Nephron (organoid): Measurements from ENCODE around the gene PIGR.

Experiments used
- H3K27ac Mint-ChIP-seq, 3 experiments: 2 replicates each; pipeline ENCODE4 v1.8.0; 2020; ENCODE audit warnings: mixed read lengths in 3 of 3, mild to moderate bottlenecking in 2 of 3, moderate library complexity in 1 of 3
- H3K27me3 Mint-ChIP-seq: 2 replicates; pipeline ENCODE4 v1.8.0; 2021; ENCODE audit warnings: low read depth, mild to moderate bottlenecking, moderate library complexity, mixed read lengths
- H3K36me3 Mint-ChIP-seq: 2 replicates; pipeline ENCODE4 v1.8.0; 2020; ENCODE audit warnings: low read depth, mixed read lengths
- H3K4me1 Mint-ChIP-seq: 2 replicates; pipeline ENCODE4 v1.8.0; 2020; ENCODE audit warnings: mixed read lengths
- H3K4me3 Mint-ChIP-seq, 3 experiments: 2 replicates each; pipeline ENCODE4 v1.8.0; 2020; ENCODE audit warnings: mild to moderate bottlenecking in 3 of 3, mixed read lengths in 3 of 3, moderate library complexity in 2 of 3
- H3K9me3 Mint-ChIP-seq: 2 replicates; pipeline ENCODE4 v1.8.0; 2020; ENCODE audit warnings: mixed read lengths
- TF ChIP-seq, protein P1 (sequence below), 3 experiments: fragments of 200-600 bp; sonication (generic); IDR thresholded peaks; one replicate each; pipeline ENCODE4 v1.5.0; 2021; ENCODE audit warnings: antibody characterized with exemption in 3 of 3; ENCODE audit not compliant: unreplicated experiment in 3 of 3

Gene PIGR

DNA sequence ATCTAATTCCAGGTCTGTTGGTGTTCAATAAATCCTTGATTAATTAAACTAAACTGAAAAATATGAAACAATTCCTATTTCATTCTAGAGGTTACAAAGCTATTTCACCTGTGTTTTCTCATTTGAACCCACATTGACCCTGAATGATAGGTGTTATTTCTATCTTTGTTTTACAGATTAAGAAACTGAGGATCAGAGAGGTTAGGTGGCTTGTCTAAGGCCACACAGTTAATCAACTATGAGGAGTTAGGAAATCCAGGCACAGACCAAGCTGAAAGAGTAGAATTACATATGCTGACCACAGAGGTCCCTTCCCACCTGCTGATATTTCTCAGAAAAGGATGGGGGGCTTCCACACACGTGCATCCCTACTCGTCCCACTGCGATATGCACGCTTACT, 487 bp downstream of the PIGR start:
- H3K27me3 Mint-ChIP-seq: peaks cover 46% of the 10 kb centered on the region
- no peak overlapping the region for H3K27ac Mint-ChIP-seq
- H3K4me1 Mint-ChIP-seq: no peaks in the 10 kb centered on the region
- H3K4me3 Mint-ChIP-seq: no peak overlapping the region
- H3K36me3 Mint-ChIP-seq: no peaks in the 10 kb centered on the region
- TF ChIP-seq, protein P1, sequence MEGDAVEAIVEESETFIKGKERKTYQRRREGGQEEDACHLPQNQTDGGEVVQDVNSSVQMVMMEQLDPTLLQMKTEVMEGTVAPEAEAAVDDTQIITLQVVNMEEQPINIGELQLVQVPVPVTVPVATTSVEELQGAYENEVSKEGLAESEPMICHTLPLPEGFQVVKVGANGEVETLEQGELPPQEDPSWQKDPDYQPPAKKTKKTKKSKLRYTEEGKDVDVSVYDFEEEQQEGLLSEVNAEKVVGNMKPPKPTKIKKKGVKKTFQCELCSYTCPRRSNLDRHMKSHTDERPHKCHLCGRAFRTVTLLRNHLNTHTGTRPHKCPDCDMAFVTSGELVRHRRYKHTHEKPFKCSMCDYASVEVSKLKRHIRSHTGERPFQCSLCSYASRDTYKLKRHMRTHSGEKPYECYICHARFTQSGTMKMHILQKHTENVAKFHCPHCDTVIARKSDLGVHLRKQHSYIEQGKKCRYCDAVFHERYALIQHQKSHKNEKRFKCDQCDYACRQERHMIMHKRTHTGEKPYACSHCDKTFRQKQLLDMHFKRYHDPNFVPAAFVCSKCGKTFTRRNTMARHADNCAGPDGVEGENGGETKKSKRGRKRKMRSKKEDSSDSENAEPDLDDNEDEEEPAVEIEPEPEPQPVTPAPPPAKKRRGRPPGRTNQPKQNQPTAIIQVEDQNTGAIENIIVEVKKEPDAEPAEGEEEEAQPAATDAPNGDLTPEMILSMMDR (IDR thresholded peaks at IDR 0.05; ENCODE audit: unreplicated experiment in 3 of 3): no peak
- H3K9me3 Mint-ChIP-seq: peaks cover 3% of the 10 kb centered on the region

DNA sequence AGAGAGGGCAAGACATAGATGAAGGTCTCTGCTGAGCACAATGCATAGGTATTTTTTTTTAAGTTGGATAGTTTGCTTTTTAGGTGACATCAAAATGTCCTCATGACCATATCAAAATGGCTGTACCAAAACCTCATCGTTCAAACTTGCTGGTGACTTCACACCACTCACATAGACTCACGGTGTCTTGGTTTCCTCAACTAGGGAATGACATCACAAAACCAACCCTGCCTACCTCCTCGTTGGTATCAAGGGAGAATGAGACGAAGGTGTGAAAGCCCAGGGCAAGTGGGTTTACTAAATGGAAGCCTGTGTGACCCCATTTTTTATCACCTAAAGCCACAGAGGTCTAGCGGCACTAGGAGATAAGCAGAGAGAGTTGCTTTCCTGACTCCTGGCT, 1.6 kb downstream of the PIGR start:
- Mint-ChIP-seq H3K9me3 (no peaks in the 10 kb centered on the region), H3K36me3 (no peaks in the 10 kb centered on the region), H3K4me3 (no peak overlapping the region), H3K27me3 (peaks cover 46% of the 10 kb centered on the region), H3K27ac (no peak overlapping the region), H3K4me1 (no peaks in the 10 kb centered on the region)
- TF ChIP-seq, protein P1 (IDR thresholded peaks at IDR 0.05; ENCODE audit: unreplicated experiment in 3 of 3): no peak

DNA sequence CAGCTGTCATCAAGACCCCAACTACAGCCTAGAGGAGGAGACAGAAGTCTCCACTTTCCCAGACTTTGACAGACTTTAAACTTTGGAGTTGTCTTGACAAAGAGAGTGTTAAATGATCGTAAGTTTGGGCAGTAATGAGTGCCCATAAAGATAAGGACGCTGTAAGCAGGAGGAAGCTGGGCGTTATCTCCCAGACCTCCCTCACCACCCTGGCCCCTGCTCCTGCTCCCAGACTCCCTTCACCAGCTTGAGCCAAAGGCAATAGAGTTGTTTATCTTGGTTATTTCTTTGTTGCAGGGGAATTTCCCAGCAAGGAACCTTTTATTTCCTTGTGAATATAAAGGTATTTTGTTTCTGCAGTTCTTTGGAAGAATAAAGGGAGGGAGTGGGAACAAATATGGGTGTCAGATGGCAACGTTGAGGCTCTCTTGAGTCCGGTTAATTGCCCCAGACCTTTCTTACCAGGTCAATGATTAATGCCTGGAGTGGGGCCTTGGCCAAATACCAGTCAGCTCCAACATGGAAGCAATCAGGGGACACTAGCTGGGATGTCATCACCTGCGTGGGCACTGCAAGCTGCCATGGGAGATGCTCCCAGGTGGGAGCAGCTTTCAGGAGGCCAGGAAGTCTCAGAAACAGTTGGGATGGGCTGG, 4.4 kb downstream of the PIGR start:
- TF ChIP-seq, protein P1 (IDR thresholded peaks at IDR 0.05; ENCODE audit: unreplicated experiment in 3 of 3): no peak
- H3K9me3 Mint-ChIP-seq: no peaks in the 10 kb centered on the region
- H3K27ac Mint-ChIP-seq: no peak overlapping the region
- peaks cover 47% of the 10 kb centered on the region for H3K27me3 Mint-ChIP-seq
- H3K4me3 Mint-ChIP-seq: no peak overlapping the region
- H3K36me3 Mint-ChIP-seq: no peaks in the 10 kb centered on the region
- no peaks in the 10 kb centered on the region for H3K4me1 Mint-ChIP-seq

DNA sequence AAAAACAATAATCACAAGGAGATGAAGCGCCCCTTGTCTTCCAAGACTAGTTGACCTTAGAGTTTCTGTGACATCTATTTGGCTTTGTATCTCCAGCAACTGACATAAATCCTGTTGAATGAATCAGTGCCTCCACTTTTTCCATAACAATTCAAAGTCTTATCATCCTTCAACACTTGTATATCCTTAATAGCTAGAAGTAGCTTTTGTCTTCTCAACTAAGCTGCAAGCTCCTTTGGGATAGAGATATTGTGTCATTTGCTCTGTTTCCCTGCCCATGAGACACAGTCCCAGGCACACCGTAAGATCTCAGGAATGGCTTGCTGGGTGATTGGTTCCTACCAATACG, 5.7 kb downstream of the PIGR start:
- no peaks in the 10 kb centered on the region for H3K4me1 Mint-ChIP-seq
- no peak overlapping the region for H3K27ac Mint-ChIP-seq
- TF ChIP-seq, protein P1 (IDR thresholded peaks at IDR 0.05; ENCODE audit: unreplicated experiment in 3 of 3): no peak
- H3K36me3 Mint-ChIP-seq: no peaks in the 10 kb centered on the region
- no peaks in the 10 kb centered on the region for H3K9me3 Mint-ChIP-seq
- peaks cover 38% of the 10 kb centered on the region for H3K27me3 Mint-ChIP-seq
- H3K4me3 Mint-ChIP-seq: no peak overlapping the region

DNA sequence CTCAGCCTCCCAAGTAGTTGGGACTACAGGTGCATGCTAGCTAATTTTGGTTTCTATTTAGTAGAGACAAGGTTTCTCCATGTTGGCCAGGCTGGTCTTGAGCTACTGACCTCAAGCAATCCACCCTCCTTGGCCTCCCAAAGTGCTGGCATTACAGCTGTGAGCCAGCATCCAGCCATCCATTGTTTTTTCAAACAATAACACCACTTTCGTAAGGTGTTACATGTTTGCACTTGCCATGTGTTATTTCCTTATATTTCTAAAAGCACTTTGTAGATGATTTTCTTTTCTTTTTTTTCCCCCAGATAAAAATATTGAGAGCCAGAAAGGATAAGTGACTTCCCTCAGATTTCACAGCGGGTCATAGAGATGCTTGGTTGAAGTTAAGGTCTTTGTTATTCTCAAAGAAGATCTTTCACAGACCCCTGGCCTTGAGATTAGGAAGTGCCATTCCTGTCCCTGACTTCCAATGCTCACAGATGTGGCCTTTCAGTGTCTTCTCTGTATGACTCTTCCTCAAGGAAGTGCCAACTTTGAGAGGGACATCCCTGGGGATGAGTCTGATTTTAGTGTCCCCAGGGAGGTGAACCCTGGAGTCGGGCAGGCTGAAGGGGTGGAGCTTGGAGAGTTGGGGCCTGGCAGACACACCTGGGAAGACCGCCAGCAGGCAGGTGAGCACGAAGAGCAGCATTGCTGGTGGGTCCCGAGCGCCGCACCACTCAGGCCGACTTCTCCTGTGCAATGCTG, 6.3 kb downstream of the PIGR start:
- no peaks in the 10 kb centered on the region for H3K9me3 Mint-ChIP-seq
- no peak overlapping the region for H3K4me3 Mint-ChIP-seq
- TF ChIP-seq, protein P1 (IDR thresholded peaks at IDR 0.05; ENCODE audit: unreplicated experiment in 3 of 3): no peak
- H3K27ac Mint-ChIP-seq: no peak overlapping the region
- H3K4me1 Mint-ChIP-seq: no peaks in the 10 kb centered on the region
- peaks cover 38% of the 10 kb centered on the region for H3K27me3 Mint-ChIP-seq
- no peaks in the 10 kb centered on the region for H3K36me3 Mint-ChIP-seq

DNA sequence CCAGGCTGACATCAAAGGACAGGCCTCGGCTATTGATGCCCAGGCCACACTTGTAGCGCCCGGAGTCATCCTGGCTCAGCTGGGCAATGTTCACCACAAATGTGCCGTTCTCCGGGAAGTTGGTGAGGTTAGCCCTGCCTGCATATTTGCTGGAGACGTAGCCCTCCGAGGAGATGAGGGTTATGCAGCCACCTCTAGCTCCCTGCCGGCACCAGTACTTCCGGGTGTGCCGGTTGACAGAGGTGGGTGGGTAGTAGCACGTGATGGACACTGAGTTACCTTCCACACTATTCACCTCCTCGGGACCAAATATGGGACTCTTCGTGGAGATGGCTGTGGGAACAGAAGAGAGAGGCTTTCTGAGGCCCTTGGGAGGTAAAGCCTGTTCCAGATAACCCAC, 7.1 kb downstream of the PIGR start:
- Mint-ChIP-seq H3K4me1 (no peaks in the 10 kb centered on the region), H3K36me3 (no peaks in the 10 kb centered on the region), H3K4me3 (no peak overlapping the region), H3K27ac (no peak overlapping the region), H3K27me3 (peaks cover 33% of the 10 kb centered on the region), H3K9me3 (no peaks in the 10 kb centered on the region)
- TF ChIP-seq, protein P1 (IDR thresholded peaks at IDR 0.05; ENCODE audit: unreplicated experiment in 3 of 3): no peak
